Measurements from ENCODE around the gene APOA1. TPM values are rescaled to one million over a fixed set of nuclear protein-coding genes. Genes with fewer than 3 reads are reported as not detected.

APOA1 gene
- 100 to 1,000 TPM in 2 of 4 donors, 10 to 100 TPM in 2; 53.5 to 128 (median 89.6) TPM for polyA plus RNA-seq (ENCODE audit: insufficient read length in 4 of 4)

DNA sequence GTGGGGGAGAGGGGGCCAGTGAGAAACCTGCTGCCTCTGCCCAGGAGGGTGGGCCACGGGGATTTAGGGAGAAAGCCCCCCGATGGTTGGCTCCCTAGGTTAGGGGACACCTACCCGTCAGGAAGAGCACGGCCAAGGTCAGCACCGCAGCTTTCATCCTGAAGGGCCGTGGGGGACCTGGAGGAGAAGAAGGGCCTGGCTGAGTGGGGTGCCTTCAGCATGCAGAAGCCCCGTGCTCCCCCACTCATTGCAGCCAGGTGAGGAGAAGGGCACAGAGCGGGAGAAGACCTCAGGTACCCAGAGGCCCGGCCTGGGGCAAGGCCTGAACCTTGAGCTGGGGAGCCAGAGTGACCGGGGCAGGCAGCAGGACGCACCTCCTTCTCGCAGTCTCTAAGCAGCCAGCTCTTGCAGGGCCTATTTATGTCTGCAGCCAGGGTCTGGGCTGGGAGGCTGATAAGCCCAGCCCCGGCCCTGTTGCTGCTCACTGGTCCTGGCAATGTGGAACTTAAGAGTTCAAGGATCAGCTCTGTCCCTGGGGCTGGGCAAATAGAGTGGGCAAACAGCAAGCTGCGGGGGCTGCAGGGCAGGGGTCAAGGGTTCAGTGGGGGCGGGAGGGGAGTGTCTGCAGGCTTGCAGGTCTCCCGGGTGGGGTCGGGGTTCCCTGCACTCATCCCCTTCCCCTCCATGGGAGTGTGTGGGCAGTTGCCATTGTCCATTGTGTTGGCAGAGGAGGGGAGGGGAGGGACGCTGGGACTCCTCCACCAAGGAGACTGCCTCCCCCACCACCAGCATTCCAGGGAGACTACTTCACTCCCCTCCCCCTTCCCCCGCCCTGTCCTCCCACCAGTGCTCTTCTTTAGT lies at the start of gene APOA1:
TSS of gene APOA1 (minus strand) at position 392 of the 861 bp plus-strand sequence. CDS start at position 157, 235 bp downstream.
- peak in 2 of 4 donors; percentile 12 to 32 for DNase-seq (ENCODE audit: low read depth in 4 of 4, low spot score in 3 of 4)

- DNase-seq (ENCODE audit: low read depth in 4 of 4, low spot score in 3 of 4) = no peak
Measured at GRCh38 chr11:116885951-116886655, 48.7 kb upstream of the APOA1 start.

DNA sequence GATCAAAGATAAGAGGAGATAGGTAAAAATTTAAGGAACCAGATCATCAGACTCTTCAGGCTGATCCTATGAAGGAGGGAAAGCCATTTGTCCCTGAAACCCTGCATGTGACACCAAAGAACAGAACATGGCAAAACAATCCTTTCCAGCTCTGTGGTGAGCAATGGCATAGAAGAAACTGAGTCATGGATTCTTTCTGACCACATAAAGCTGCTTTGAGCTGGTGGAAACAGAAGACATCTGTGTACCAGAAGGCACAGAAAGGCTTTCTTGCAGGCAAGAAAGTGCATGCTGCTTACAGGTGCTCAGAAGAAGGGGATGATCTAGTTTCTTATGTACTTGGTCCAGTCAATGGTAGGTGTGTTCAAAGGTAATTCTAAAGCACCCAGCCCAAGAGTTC lies 45.0 kb upstream of the APOA1 start:
- DNase-seq (ENCODE audit: low read depth in 4 of 4, low spot score in 3 of 4) = no peak

DNA sequence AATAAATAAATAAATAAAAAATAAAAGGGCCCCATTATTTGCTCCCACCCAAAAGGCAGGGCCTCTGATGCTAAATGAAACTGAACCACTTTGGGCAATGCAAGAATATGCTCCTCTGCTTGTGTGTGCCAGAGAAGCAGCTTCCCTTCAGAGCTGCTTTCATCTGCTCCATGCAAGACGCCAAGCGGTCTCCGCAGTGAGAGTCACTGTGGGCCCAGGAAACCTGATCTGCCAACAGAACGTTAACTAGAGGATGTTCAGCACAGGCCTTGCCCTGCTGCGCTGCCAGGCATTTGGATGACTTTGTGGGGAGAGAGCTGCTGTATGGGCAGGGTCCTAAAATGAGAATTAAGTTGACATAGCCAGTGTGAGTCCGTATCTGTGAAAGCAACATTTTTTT lies 43.7 kb upstream of the APOA1 start:
- peak in 1 of 4 donors; percentile 33 for DNase-seq (ENCODE audit: low read depth in 4 of 4, low spot score in 3 of 4)

DNA sequence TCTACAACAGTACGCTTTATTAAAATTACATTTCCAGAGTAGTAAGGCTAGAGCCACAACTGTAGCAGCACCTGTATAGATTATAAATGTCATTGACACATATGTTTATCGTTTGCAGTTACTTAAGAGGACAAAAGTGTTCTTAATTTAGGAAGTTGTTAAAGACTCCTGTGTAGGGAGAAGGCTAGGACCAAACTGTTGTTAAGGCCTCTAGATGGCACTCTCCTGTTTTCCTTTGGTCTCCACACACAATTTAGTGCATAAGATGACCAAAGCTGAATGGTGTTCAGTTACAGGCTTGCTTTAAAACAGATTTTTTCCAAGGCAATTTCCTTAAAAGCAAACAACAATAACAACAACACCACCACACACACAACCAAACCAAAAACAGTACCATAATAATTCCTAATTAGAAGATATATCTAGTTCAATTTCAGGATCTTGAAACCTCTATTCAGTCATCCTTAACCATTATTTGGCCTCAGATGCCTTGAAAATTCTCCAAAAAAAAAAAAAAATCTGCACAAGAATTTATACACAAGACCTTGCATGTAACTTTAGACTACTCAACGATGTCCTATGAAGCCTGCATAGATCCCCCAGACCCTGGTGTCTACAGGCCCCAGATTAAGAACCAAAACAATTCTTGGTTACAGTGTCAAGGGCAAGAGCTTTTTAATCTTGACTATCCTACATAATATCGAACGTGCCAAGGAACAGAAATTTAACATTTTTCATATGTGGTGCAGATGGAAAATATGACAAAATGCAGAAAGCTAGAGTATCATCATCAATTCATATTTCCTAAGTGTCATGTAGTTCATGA lies 42.6 kb upstream of the APOA1 start:
- DNase-seq (ENCODE audit: low read depth in 4 of 4, low spot score in 3 of 4) = peak; percentile 44 to 65 (median 54)

- DNase-seq (ENCODE audit: low read depth in 4 of 4, low spot score in 3 of 4) = no peak
Measured at GRCh38 chr11:116876656-116877055, 39.2 kb upstream of the APOA1 start.

GRCh38 chr11:116875194-116875593 lies 37.8 kb upstream of the APOA1 start:
- DNase-seq (ENCODE audit: low read depth in 4 of 4, low spot score in 3 of 4) = no peak

DNA sequence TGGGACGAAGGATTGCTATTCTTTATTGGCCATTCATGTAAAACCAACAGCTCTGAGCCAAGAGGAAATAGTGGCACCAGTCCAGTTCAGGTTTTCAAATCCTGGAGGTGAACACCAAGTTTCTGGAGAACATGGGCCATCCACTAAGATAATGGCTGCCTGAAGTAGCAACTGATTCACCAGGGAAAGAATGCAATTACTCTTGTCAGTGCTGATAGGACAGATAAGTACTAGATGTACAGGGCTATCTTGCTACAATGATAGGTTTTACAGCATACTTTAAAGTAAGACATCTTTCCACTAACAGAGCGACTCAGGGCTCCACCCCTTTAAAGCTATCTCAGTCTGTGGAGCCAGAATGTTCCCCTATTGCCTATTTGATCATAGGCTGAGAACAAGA lies 36.8 kb upstream of the APOA1 start:
- no peak for DNase-seq (ENCODE audit: low read depth in 4 of 4, low spot score in 3 of 4)

GRCh38 chr11:116873381-116873780 lies 36.0 kb upstream of the APOA1 start:
- no peak for DNase-seq (ENCODE audit: low read depth in 4 of 4, low spot score in 3 of 4)

- DNase-seq (ENCODE audit: low read depth in 4 of 4, low spot score in 3 of 4) = no peak
Measured at GRCh38 chr11:116871248-116871647, 33.8 kb upstream of the APOA1 start.

GRCh38 chr11:116870054-116870453 lies 32.6 kb upstream of the APOA1 start:
- DNase-seq (ENCODE audit: low read depth in 4 of 4, low spot score in 3 of 4) = no peak

GRCh38 chr11:116869610-116870009 lies 32.2 kb upstream of the APOA1 start:
- no peak for DNase-seq (ENCODE audit: low read depth in 4 of 4, low spot score in 3 of 4)

DNA sequence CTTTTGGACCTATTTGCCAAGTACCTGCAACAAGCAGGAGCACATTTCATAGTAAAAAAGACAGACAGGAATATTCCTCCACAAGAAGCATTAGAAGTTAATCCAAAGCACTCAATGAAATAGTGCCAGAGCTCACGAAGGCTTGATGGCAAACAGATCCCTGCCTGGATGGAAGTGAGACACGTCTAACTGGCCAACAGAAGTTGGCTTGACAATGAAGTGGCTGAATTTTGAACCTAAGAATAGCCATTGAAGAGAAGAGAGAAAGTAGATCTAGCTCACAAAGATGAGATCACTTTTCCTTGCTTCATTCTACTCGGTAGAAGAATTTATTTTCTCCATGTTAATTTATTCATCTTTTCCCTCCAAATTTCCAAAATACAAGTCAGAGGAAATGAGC lies 30.6 kb upstream of the APOA1 start:
- DNase-seq (ENCODE audit: low read depth in 4 of 4, low spot score in 3 of 4) = no peak

- DNase-seq (ENCODE audit: low read depth in 4 of 4, low spot score in 3 of 4) = no peak
Measured at GRCh38 chr11:116867619-116868018, 30.2 kb upstream of the APOA1 start.

- no peak for DNase-seq (ENCODE audit: low read depth in 4 of 4, low spot score in 3 of 4)
Measured at GRCh38 chr11:116866804-116867455, 29.5 kb upstream of the APOA1 start.

DNA sequence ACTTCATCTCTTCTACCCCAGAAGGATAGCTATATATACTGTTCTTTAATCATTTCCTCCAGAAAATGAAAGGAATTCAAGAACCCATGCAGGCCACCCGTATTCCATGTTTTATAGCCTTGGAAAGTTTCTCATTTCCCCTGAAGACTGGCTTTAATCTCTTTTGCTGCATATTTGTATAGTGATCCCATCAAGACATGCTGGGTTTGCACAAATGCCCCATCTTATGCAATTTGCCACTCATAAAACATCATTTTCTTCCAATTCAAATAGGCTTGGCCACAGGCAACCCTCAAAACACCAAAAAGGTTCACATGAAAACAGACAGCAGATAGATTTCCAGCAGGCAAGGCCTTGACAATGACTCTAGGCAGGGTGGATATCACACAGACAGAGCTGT lies 28.3 kb upstream of the APOA1 start:
- DNase-seq (ENCODE audit: low read depth in 4 of 4, low spot score in 3 of 4) = no peak

GRCh38 chr11:116864531-116864930 lies 27.1 kb upstream of the APOA1 start:
- no peak for DNase-seq (ENCODE audit: low read depth in 4 of 4, low spot score in 3 of 4)

GRCh38 chr11:116862951-116863350 lies 25.5 kb upstream of the APOA1 start:
- no peak for DNase-seq (ENCODE audit: low read depth in 4 of 4, low spot score in 3 of 4)

DNA sequence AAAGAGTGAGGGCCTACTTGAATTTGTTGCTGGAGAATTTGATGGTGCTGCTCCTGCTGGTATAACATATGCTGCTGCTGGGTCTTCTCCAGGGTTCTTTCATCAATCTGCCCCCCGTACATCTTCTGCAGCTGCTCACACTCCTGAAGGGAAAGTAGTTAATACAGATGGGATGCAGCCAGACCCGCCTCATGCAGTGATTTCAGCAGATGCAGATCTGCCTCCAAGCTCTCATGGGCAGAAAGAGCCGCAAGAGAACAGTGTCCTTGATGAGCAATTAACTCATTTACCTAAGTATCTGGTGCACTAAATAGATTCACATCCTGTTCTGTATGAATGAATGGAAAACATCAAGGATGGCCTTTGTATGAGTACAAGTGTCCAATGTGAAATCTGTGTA lies 24.8 kb upstream of the APOA1 start:
- no peak for DNase-seq (ENCODE audit: low read depth in 4 of 4, low spot score in 3 of 4)

DNA sequence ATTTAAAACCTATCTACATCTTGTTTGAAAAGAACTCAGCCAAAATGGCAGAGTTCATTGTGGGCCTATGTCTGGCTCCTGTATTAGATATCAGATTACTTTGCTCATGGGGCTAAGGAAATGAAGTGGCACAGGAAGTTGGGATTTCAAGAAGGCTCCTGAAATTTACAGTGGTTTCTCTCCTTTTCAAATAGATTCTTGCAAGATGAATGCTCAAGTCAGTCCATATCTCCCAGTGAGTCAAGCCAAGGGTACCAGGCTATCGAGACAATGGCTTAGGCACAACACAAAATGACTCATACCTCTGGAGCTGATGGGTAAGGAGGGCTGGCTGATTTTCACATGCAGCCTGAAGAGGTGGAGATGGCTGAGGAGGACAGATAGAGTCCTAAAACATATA lies 24.1 kb upstream of the APOA1 start:
- DNase-seq (ENCODE audit: low read depth in 4 of 4, low spot score in 3 of 4) = no peak

Measured in left renal pelvis (tissue), 4 donors.